WTC11 (cell line): ENCODE data around the gene FAM156A. TPM values are rescaled to one million over a fixed set of nuclear protein-coding genes. Genes with fewer than 3 reads are reported as not detected.
"Not testable (repeated sequence)": the region's sequence is repeated elsewhere in the genome, so short reads cannot be mapped to it uniquely, and the experiment has no call there.

Source experiments
- ATAC-seq: fragments of 200-7000 bp; cut with Tn5 transposase; 2 replicates; pipeline ENCODE4 v1.10.0; 2021; ENCODE audit warnings: mild to moderate bottlenecking, moderate library complexity
- CTCF ChIA-PET: fragments of 300-600 bp; sonication (Branson Sonifier 250); formaldehyde crosslinking; loops from one replicate; lab custom pipeline; 2021; ENCODE audit warnings: antibody characterized with exemption; lab: Charles Lee
- POLR2A ChIA-PET: fragments of 350-600 bp; sonication (Branson Sonifier 250); formaldehyde crosslinking; loops from one replicate; lab custom pipeline; 2021; ENCODE audit warnings: antibody characterized with exemption; lab: Charles Lee
- DNase-seq: peaks from one replicate; pipeline ENCODE4 v3.0.0; 2021; ENCODE audit warnings: low spot score
- H3K27ac Mint-ChIP-seq: 2 replicates; pipeline ENCODE4 v1.8.0; 2021; ENCODE audit warnings: mixed read lengths
- H3K27me3 Mint-ChIP-seq: 2 replicates; pipeline ENCODE4 v1.8.0; 2021; ENCODE audit warnings: low read depth, mild to moderate bottlenecking, moderate library complexity, mixed read lengths
- H3K36me3 Mint-ChIP-seq: 2 replicates; pipeline ENCODE4 v1.8.0; 2021; ENCODE audit warnings: mixed read lengths
- H3K4me1 Mint-ChIP-seq: 2 replicates; pipeline ENCODE4 v1.8.0; 2022; ENCODE audit warnings: mixed read lengths
- H3K4me3 Mint-ChIP-seq: 2 replicates; pipeline ENCODE4 v1.8.0; 2021; ENCODE audit warnings: mild to moderate bottlenecking, moderate library complexity, mixed read lengths
- H3K9me3 Mint-ChIP-seq: 2 replicates; pipeline ENCODE4 v1.8.0; 2021; ENCODE audit warnings: mixed read lengths
- ATF1 ChIP-seq: sonication (generic); formaldehyde crosslinking; IDR thresholded peaks from 2 replicates; pipeline ENCODE4 v1.8.1; 2023; ENCODE audit warnings: mild to moderate bottlenecking, moderate library complexity, missing genetic modification reagents
- CBFB ChIP-seq: sonication (generic); formaldehyde crosslinking; IDR thresholded peaks from 2 replicates; pipeline ENCODE4 v1.8.1; 2022; ENCODE audit warnings: mild to moderate bottlenecking, low read depth, missing genetic modification reagents
- ELF4 ChIP-seq: sonication (generic); formaldehyde crosslinking; IDR thresholded peaks from 2 replicates; pipeline ENCODE4 v1.8.1; 2022; ENCODE audit warnings: low read depth, mild to moderate bottlenecking, moderate library complexity, missing genetic modification reagents
- ESRRA ChIP-seq: sonication (generic); formaldehyde crosslinking; IDR thresholded peaks from 2 replicates; pipeline ENCODE4 v1.8.1; 2022; ENCODE audit warnings: mild to moderate bottlenecking, missing genetic modification reagents, borderline replicate concordance
- GABPB1 ChIP-seq: sonication (generic); formaldehyde crosslinking; IDR thresholded peaks from 2 replicates; pipeline ENCODE4 v1.8.1; 2023; ENCODE audit warnings: mild to moderate bottlenecking, missing genetic modification reagents
- GRHL2 ChIP-seq: fragments of 250-450 bp; sonication (Bioruptor Pico); IDR thresholded peaks from 2 replicates; pipeline ENCODE4 v1.8.0; 2022; ENCODE audit warnings: mild to moderate bottlenecking, moderate library complexity; ENCODE audit not compliant: insufficient replicate concordance, severe bottlenecking
- SMAD3 ChIP-seq: sonication (generic); formaldehyde crosslinking; IDR thresholded peaks from 2 replicates; pipeline ENCODE4 v1.8.0; 2022; ENCODE audit warnings: missing genetic modification reagents, mild to moderate bottlenecking, borderline replicate concordance
- SMAD4 ChIP-seq: sonication (generic); formaldehyde crosslinking; IDR thresholded peaks from 2 replicates; pipeline ENCODE4 v1.8.0; 2022; ENCODE audit warnings: mild to moderate bottlenecking, missing genetic modification reagents
- ZBTB21 ChIP-seq: sonication (generic); formaldehyde crosslinking; IDR thresholded peaks from 2 replicates; pipeline ENCODE4 v1.8.1; 2023; ENCODE audit warnings: mild to moderate bottlenecking, missing genetic modification reagents, borderline replicate concordance
- ZNF121 ChIP-seq: sonication (generic); formaldehyde crosslinking; IDR thresholded peaks from 2 replicates; pipeline ENCODE4 v1.8.0; 2023; ENCODE audit warnings: missing genetic modification reagents
- ZNF263 ChIP-seq: sonication (generic); formaldehyde crosslinking; IDR thresholded peaks from 2 replicates; pipeline ENCODE4 v1.8.1; 2022; ENCODE audit warnings: low read depth, mild to moderate bottlenecking, moderate library complexity, missing genetic modification reagents
- total RNA-seq: library from RNA; stranded (reverse); gene quantifications from 3 replicates; pipeline ENCODE4 v1.2.3, GENCODE V29; 2021
- TF ChIP-seq, protein P1 (sequence below): fragments of 250-450 bp; sonication (Bioruptor Pico); IDR thresholded peaks from 2 replicates; pipeline ENCODE4 v1.9.0; 2021; ENCODE audit warnings: mild to moderate bottlenecking, borderline replicate concordance
- TF ChIP-seq, protein P2 (sequence below): sonication (generic); formaldehyde crosslinking; IDR thresholded peaks from 2 replicates; pipeline ENCODE4 v1.8.1; 2023; ENCODE audit warnings: mild to moderate bottlenecking, missing genetic modification reagents, moderate library complexity
- TF ChIP-seq, protein P3 (sequence below): fragments of 250-450 bp; sonication (Bioruptor Pico); IDR thresholded peaks from 2 replicates; pipeline ENCODE4 v2.1.2; 2022; ENCODE audit warnings: mild to moderate bottlenecking, moderate library complexity
- TF ChIP-seq, protein P4 (sequence below): sonication (generic); formaldehyde crosslinking; IDR thresholded peaks from 2 replicates; pipeline ENCODE4 v1.8.1; 2023; ENCODE audit warnings: mild to moderate bottlenecking, missing genetic modification reagents
- TF ChIP-seq, protein P5 (sequence below): sonication (generic); formaldehyde crosslinking; conservative IDR thresholded peaks from 2 replicates; pipeline ENCODE4 v1.8.1; 2022; ENCODE audit warnings: mild to moderate bottlenecking, missing genetic modification reagents

Gene FAM156A
- total RNA-seq, 1 experiment from 2014 or later, result 15.3 TPM

DNA sequence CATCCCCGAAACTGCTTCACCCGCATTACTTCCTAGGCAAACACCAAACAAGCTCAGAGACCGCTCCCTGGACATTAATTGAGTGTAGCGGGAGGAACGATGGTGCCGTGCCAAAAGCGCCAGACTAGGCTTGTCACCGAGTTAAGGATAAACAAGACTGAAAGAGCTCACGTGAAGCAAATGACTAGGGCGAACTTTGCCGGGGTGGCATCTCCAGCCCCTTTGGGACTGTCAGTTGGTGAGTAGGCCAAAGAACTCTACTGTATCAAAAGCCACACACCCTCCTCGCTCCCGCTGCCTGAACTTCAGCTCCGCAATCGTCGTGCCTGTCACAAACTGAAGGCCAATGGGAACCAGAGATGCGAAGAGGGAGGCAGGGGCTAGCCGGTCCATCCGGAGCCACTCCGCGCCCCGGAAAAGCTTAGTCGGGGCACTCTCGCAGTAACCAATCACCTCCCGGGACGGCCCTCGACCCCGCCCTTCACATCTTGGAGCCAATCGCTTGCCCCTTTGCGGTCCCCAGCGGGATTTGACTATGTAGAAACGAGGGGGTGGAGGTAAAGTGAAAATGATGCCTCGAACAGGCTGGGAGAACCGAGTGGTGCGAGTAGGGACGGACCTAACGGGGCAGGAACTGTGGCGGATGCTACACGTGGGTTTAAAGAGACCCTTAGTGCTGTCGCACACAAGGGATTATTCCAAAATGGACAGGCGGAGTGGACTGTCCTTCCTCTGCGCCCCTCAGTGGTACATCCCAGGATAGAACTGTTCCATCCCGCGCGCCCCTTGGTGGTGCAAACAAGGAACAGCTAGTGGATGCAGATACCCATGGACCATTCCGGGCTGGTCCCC is 37.0 kb upstream of the FAM156A start (continued):
- peak; percentile 38; the same call in 1 of the 2 replicates for TF ChIP-seq GABPB1

DNA sequence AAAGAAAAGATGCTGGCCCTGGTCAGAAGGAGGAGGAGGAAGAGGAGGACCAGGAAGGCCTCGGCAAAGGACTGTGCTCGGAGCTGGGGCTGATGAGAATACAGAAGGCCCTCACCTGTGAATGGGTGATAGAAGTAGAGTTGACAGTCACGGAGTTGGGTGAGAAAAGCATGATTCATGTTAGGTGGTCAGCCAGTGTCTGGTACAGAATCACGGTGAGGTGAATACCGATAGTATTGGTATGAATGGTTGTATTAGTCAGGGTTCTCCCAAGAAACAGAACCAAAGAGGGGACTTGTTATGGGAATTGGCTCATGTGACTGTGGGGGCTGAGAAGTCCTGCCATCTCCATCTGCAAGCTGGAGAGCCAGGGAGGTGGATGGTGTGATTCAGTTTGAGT is 32.5 kb upstream of the FAM156A start:
- no peak for DNase-seq
- ATAC-seq, result no peak
- H3K9me3 Mint-ChIP-seq, result no peaks in the 10 kb centered on the region

DNA sequence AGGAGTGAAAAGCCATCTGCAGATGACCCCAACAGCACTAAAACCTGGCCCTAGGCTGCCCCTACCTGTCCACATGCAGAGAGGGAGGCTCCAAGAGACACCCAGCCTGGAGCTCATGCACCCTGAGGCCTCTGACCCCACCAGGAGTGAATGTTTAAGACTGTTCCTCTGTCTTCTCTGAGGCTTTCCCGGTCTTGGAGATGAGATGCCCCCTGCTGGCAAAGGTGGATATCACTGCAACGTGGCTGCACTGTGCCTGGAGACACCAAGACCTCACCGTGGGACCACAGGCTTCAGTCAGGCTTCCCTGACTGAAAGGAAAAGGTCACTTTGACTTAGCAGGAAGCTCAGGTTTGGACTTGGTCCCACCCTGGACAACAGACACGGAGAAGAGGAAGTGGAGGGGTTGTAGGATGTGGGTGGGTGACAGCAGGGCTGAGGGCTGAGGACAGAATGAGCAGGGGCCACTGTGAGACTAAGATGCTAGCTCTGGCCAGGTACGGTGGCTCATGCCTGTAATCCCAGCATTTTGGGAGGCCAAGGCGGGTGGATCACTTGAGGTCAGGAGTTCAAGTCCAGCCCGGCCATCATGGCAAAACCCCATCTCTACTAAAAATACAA is 31.8 kb upstream of the FAM156A start:
- H3K4me1 Mint-ChIP-seq, H3K4me3 Mint-ChIP-seq, H3K27me3 Mint-ChIP-seq, H3K36me3 Mint-ChIP-seq, H3K9me3 Mint-ChIP-seq: not testable (repeated sequence)
- H3K27ac Mint-ChIP-seq, result peak overlapping the region; percentile 93; the same call in 1 of the 2 replicates
- ATAC-seq (peak; percentile 89), DNase-seq (peak; percentile 58)
- CTCF ChIA-PET, result interaction anchor here (0.7 to 1.4 kb wide), 5 partner anchors 12 to 104 kb away, joined by 3 to 4 read pairs (median 3); partner anchors contain the start of gene KANTR
- POLR2A ChIA-PET, result interaction anchor here (0.5 kb wide), 1 partner anchor 55 kb away, joined by 3 read pairs; no protein-coding TSS in a partner anchor

More for the DNA sequence above, 32.5 kb upstream of the FAM156A start:
- ChIA-PET POLR2A (no interaction called here), CTCF (no interaction called here)
- H3K27me3 Mint-ChIP-seq, result no peaks in the 10 kb centered on the region
- peaks cover 10% of the 10 kb centered on the region for H3K4me1 Mint-ChIP-seq
- no peak overlapping the region for H3K27ac Mint-ChIP-seq
- H3K36me3 Mint-ChIP-seq, result no peaks in the 10 kb centered on the region
- H3K4me3 Mint-ChIP-seq, result no peak overlapping the region
- no peak for TF ChIP-seq ESRRA (CRISPR knock-in tag)
- no peak for TF ChIP-seq SMAD4 (CRISPR knock-in tag)
- no peak for TF ChIP-seq ATF1 (CRISPR knock-in tag)
- TF ChIP-seq, protein P1, sequence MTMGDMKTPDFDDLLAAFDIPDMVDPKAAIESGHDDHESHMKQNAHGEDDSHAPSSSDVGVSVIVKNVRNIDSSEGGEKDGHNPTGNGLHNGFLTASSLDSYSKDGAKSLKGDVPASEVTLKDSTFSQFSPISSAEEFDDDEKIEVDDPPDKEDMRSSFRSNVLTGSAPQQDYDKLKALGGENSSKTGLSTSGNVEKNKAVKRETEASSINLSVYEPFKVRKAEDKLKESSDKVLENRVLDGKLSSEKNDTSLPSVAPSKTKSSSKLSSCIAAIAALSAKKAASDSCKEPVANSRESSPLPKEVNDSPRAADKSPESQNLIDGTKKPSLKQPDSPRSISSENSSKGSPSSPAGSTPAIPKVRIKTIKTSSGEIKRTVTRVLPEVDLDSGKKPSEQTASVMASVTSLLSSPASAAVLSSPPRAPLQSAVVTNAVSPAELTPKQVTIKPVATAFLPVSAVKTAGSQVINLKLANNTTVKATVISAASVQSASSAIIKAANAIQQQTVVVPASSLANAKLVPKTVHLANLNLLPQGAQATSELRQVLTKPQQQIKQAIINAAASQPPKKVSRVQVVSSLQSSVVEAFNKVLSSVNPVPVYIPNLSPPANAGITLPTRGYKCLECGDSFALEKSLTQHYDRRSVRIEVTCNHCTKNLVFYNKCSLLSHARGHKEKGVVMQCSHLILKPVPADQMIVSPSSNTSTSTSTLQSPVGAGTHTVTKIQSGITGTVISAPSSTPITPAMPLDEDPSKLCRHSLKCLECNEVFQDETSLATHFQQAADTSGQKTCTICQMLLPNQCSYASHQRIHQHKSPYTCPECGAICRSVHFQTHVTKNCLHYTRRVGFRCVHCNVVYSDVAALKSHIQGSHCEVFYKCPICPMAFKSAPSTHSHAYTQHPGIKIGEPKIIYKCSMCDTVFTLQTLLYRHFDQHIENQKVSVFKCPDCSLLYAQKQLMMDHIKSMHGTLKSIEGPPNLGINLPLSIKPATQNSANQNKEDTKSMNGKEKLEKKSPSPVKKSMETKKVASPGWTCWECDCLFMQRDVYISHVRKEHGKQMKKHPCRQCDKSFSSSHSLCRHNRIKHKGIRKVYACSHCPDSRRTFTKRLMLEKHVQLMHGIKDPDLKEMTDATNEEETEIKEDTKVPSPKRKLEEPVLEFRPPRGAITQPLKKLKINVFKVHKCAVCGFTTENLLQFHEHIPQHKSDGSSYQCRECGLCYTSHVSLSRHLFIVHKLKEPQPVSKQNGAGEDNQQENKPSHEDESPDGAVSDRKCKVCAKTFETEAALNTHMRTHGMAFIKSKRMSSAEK, result no peak
- TF ChIP-seq ZBTB21 (CRISPR knock-in tag), result no peak
- no peak for TF ChIP-seq SMAD3 (CRISPR knock-in tag)
- TF ChIP-seq, protein P2, sequence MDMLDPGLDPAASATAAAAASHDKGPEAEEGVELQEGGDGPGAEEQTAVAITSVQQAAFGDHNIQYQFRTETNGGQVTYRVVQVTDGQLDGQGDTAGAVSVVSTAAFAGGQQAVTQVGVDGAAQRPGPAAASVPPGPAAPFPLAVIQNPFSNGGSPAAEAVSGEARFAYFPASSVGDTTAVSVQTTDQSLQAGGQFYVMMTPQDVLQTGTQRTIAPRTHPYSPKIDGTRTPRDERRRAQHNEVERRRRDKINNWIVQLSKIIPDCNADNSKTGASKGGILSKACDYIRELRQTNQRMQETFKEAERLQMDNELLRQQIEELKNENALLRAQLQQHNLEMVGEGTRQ (CRISPR knock-in tag), result no peak
- TF ChIP-seq CBFB (CRISPR knock-in tag), result no peak
- no peak for TF ChIP-seq ELF4 (CRISPR knock-in tag)
- TF ChIP-seq, protein P3, sequence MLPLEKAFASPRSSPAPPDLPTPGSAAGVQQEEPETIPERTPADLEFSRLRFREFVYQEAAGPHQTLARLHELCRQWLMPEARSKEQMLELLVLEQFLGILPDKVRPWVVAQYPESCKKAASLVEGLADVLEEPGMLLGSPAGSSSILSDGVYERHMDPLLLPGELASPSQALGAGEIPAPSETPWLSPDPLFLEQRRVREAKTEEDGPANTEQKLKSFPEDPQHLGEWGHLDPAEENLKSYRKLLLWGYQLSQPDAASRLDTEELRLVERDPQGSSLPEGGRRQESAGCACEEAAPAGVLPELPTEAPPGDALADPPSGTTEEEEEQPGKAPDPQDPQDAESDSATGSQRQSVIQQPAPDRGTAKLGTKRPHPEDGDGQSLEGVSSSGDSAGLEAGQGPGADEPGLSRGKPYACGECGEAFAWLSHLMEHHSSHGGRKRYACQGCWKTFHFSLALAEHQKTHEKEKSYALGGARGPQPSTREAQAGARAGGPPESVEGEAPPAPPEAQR (CRISPR knock-in tag), result no peak
- no peak for TF ChIP-seq GRHL2 (CRISPR knock-in tag)
- TF ChIP-seq ZNF263 (CRISPR knock-in tag), result no peak
- TF ChIP-seq, protein P4, sequence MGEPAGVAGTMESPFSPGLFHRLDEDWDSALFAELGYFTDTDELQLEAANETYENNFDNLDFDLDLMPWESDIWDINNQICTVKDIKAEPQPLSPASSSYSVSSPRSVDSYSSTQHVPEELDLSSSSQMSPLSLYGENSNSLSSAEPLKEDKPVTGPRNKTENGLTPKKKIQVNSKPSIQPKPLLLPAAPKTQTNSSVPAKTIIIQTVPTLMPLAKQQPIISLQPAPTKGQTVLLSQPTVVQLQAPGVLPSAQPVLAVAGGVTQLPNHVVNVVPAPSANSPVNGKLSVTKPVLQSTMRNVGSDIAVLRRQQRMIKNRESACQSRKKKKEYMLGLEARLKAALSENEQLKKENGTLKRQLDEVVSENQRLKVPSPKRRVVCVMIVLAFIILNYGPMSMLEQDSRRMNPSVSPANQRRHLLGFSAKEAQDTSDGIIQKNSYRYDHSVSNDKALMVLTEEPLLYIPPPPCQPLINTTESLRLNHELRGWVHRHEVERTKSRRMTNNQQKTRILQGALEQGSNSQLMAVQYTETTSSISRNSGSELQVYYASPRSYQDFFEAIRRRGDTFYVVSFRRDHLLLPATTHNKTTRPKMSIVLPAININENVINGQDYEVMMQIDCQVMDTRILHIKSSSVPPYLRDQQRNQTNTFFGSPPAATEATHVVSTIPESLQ (CRISPR knock-in tag), result no peak
- no peak for TF ChIP-seq ZNF121
- TF ChIP-seq, protein P5, sequence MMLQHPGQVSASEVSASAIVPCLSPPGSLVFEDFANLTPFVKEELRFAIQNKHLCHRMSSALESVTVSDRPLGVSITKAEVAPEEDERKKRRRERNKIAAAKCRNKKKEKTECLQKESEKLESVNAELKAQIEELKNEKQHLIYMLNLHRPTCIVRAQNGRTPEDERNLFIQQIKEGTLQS (CRISPR knock-in tag), result no peak
